HepG2 (cell line): ENCODE measurements around the gene RGS10. TPM values are rescaled to one million over a fixed set of nuclear protein-coding genes. Genes with fewer than 3 reads are reported as not detected.

Source experiments
- ARID2 ChIP-seq: sonication (generic); formaldehyde crosslinking; IDR thresholded peaks from 2 replicates; pipeline ENCODE4 v1.8.1; 2022; ENCODE audit warnings: mild to moderate bottlenecking, missing genetic modification reagents, borderline replicate concordance
- DMAP1 ChIP-seq: IDR thresholded peaks from 2 replicates; pipeline ENCODE4 v1.6.1; 2016
- FOXA1 ChIP-seq, 2 experiments: fragments of 450-650 bp in 1 of 2; sonication (generic) in 1 of 2; formaldehyde crosslinking in 1 of 2; IDR thresholded peaks; 2 replicates each; pipeline versions ENCODE4 v1.4.0 to v1.6.1; 2016 to 2020; ENCODE audit warnings: missing genetic modification reagents in 1 of 2
- FOXO1 ChIP-seq: sonication (generic); formaldehyde crosslinking; IDR thresholded peaks from 2 replicates; pipeline ENCODE4 v1.4.0; 2020; ENCODE audit warnings: missing genetic modification reagents
- LCORL ChIP-seq, 2 experiments: fragments of 450-650 bp in 1 of 2; sonication (generic) in 1 of 2; formaldehyde crosslinking in 1 of 2; IDR thresholded peaks; 2 replicates each; pipeline versions ENCODE4 v1.5.0 to v1.6.1; 2017 to 2020; ENCODE audit warnings: antibody characterized with exemption in 1 of 2, missing genetic modification reagents in 1 of 2
- MBNL3 ChIP-seq: fragments of 250-450 bp; sonication (Bioruptor Pico); conservative IDR thresholded peaks from 2 replicates; pipeline ENCODE4 v1.8.0; 2022; ENCODE audit warnings: mild to moderate bottlenecking, inconsistent platforms
- ONECUT2 ChIP-seq: sonication (generic); formaldehyde crosslinking; IDR thresholded peaks from 2 replicates; pipeline ENCODE4 v1.4.0; 2020; ENCODE audit warnings: missing genetic modification reagents
- REXO4 ChIP-seq: sonication (generic); formaldehyde crosslinking; IDR thresholded peaks from 2 replicates; pipeline ENCODE4 v1.8.0; 2022; ENCODE audit warnings: missing genetic modification reagents, mild to moderate bottlenecking, borderline replicate concordance
- RXRB ChIP-seq: IDR thresholded peaks from 2 replicates; pipeline ENCODE4 v1.6.1; 2016; ENCODE audit warnings: borderline replicate concordance, missing genetic modification reagents, missing compliant biosample characterization
- SOX6 ChIP-seq, 2 experiments: fragments of 450-650 bp in 1 of 2; sonication (generic) in 1 of 2; formaldehyde crosslinking in 1 of 2; IDR thresholded peaks; 2 replicates each; pipeline versions ENCODE4 v1.4.0 to v1.6.1; 2017 to 2020; ENCODE audit warnings: antibody characterized with exemption in 1 of 2, mild to moderate bottlenecking in 1 of 2, missing genetic modification reagents in 1 of 2
- STAT6 ChIP-seq: sonication (generic); formaldehyde crosslinking; IDR thresholded peaks from 2 replicates; pipeline ENCODE4 v1.4.0; 2020; ENCODE audit warnings: missing genetic modification reagents, mild to moderate bottlenecking, borderline replicate concordance
- ZBTB40 ChIP-seq, 2 experiments: fragments of 450-650 bp in 1 of 2; sonication (generic) in 1 of 2; formaldehyde crosslinking in 1 of 2; IDR thresholded peaks; 2 replicates each; pipeline versions ENCODE4 v1.6.1 to v1.8.0; 2016 to 2022; ENCODE audit warnings: antibody characterized with exemption in 1 of 2, mild to moderate bottlenecking in 1 of 2, missing genetic modification reagents in 1 of 2
- ZGPAT ChIP-seq: IDR thresholded peaks from 2 replicates; pipeline ENCODE4 v1.6.1; 2016; ENCODE audit warnings: mild to moderate bottlenecking
- ZNF547 ChIP-seq: sonication (generic); formaldehyde crosslinking; IDR thresholded peaks from 2 replicates; pipeline ENCODE4 v1.5.1; 2020; ENCODE audit warnings: mild to moderate bottlenecking, missing genetic modification reagents
- polyA plus RNA-seq, 8 experiments: library from polyadenylated mRNA; depleted of rRNA in 3 of 8; stranded (reverse) in 7 of 8; unstranded in 1 of 8; fragments of >200 nt; fragmentation: Illumina TruSeq in 4 of 8; extraction: Trizol in 4 of 8; gene quantifications; 2 replicates each; pipeline versions ENCODE4 v1.2.1 to v1.2.3, GENCODE V29; 2011 to 2016; ENCODE audit warnings: low read depth in 4 of 8, missing spikeins in 1 of 8, mixed read lengths in 1 of 8; ENCODE audit not compliant: insufficient read depth in 1 of 8
- total RNA-seq, 5 experiments: library from RNA; depleted of rRNA; stranded (reverse); fragments of >200 nt; fragmentation: Illumina TruSeq; extraction: Trizol; gene quantifications; 2 replicates each; pipeline ENCODE4 v1.2.3, GENCODE V29; 2016; ENCODE audit warnings: low read depth in 1 of 5

RGS10 gene
- total and polyA plus RNA-seq, 2 of the 13 experiments (the other 11 are each of a cell fraction or from before 2014, with no cell fraction given) = 1.7 to 5.1 TPM

DNA sequence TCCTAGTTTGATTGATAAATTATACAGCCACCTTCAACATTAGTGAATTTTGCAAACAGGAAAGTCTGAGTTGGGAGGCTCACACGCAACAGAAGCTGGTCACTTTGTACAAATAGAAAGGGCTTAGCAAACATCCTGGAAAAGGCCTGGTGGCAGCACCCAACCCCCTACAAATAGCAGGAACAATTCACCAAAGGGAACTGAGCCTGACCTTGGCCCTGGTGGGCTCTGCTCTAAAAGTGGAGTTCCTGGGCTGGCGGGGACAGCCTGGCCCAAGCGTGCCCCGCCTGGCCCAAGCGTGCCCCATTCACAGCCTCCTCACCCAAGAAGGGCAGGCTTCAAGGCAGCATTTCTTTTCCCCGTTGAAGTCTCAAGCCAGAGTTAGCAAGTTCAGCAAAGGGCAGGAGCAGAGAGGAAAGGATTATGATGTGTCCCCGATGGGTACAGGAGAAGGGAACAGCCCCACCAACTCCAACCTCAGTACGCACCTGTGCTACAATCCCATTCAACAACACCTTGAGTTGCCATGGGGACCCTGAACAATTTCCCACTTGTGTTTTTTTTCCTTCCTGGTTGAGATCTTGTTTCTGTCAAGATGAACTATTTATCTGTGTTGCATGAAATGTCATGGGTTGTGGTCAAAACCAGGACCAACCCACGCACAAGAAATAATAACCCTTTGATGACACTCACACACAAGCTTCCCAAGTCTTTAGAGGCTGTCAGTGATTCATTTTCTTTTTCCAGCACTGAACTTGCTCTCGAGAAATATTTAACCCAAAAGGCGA, 43.4 kb downstream of the RGS10 start (continued):
- no peak for TF ChIP-seq STAT6
- peak; percentile 26; the same call in 1 of the 2 replicates for TF ChIP-seq DMAP1
- no peak for TF ChIP-seq FOXA1 (IDR thresholded peaks at IDR 0.05)
- peak; percentile 56; the same call in 1 of the 2 replicates for TF ChIP-seq FOXA1 (CRISPR knock-in tag; IDR thresholded peaks at IDR 0.05)
- no peak for TF ChIP-seq ZBTB40 (IDR thresholded peaks at IDR 0.05)
- TF ChIP-seq ZBTB40 (CRISPR knock-in tag; IDR thresholded peaks at IDR 0.05) = no peak
- no peak for TF ChIP-seq SOX6 (IDR thresholded peaks at IDR 0.05)
- TF ChIP-seq SOX6 (CRISPR knock-in tag; IDR thresholded peaks at IDR 0.05) = peak; percentile 89
- TF ChIP-seq MBNL3 (CRISPR knock-in tag) = no peak
- TF ChIP-seq ARID2 = no peak
- TF ChIP-seq ZGPAT (CRISPR knock-in tag) = peak; percentile 68; the same call in 1 of the 2 replicates
- TF ChIP-seq ZNF547 (CRISPR knock-in tag) = peak; percentile 23; the same call in 1 of the 2 replicates
- TF ChIP-seq FOXO1 = peak; percentile 55
- peak; percentile 81 for TF ChIP-seq RXRB (CRISPR knock-in tag)
- no peak for TF ChIP-seq ONECUT2 (CRISPR knock-in tag)
- TF ChIP-seq REXO4 (CRISPR knock-in tag) = no peak
- no peak for TF ChIP-seq LCORL (IDR thresholded peaks at IDR 0.05)
- TF ChIP-seq LCORL (CRISPR knock-in tag; IDR thresholded peaks at IDR 0.05) = peak; percentile 88
